ENCODE data around the gene ASB2.
A peak's percentile ranks its signal among the peaks of the same experiment; 100 is the strongest.

Gene ASB2

DNA sequence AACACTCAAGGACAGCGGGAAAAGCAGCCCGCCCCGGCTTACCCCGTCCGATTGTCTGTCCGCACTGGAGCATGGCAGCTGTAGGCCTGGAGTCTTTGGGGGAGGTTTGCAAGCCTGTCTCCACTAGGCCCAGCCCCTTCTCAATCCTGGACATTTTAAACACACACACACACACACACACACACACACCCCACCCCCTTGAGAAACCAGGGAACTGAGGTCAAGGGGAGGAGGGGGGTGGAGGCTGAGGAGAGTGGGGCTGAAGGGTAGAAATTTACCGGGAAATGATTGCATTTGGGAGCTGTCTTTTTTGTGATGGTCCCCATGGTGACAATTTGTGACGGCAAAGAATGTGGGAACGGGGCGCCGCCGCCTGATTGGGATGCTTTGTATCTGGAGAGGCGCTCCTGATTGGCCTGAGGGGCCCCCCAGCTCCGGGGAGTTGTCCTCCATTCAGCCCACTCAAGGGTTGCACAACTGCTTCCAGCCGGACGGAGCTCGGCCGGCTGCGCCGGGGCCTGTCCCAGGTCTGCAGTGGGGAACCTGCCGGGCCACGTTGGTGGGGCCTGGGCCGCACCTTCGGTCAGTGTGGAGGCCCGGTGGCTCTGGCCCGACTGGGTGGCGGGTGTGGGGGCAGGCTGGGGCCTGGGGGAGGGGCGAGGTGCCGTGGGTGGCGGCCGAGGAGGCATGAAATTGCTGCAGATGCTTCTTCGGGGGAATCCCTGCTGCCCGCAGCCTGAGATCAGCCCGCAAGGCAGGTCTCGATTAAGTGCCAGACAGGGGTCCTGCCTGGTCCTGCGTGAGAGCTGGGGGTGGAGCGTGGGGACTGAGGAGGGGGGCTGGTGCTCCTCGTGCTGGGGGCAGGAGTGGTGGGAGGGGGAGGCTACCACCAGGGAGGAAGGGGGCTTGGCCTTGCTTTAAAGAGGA lies 49.2 kb downstream of the ASB2 start, which contains the start of gene FAM181A:
Gene FAM181A, plus strand, starts transcription at position 472 of the 927 bp plus-strand sequence. CDS start 942 bp downstream, outside the sequence.
- no peak for DNase-seq

DNA sequence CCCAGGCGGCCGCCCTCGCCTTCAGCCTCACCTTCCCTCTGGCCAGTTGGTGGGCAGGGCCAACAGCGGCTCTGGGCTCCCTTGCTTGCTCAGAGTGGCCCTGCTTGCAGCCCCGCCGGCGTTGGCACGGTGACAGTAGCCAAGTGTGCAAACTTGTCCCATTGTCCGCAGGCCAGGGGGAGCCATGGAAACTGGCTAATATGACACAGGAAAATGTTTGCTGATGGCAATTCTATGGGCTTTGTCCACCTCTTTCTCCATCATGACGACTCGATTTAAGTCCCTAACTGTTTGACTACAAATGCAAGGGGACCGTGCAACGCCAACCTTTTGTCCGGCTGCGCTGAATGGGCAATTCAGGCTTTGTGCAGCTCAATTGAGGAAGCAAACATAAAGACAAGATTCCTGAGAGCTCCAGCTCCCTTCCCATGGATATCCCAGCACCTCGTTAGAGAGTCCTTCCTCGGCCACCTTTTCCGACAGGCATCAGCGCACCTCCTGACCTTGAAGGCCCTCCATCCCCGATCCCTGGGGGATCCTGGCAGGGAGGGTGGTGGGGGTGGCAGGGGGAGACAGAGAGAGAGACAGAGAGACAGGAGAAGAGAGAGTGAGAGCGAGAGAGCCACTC lies 50.0 kb downstream of the ASB2 start:
- DNase-seq = no peak

DNA sequence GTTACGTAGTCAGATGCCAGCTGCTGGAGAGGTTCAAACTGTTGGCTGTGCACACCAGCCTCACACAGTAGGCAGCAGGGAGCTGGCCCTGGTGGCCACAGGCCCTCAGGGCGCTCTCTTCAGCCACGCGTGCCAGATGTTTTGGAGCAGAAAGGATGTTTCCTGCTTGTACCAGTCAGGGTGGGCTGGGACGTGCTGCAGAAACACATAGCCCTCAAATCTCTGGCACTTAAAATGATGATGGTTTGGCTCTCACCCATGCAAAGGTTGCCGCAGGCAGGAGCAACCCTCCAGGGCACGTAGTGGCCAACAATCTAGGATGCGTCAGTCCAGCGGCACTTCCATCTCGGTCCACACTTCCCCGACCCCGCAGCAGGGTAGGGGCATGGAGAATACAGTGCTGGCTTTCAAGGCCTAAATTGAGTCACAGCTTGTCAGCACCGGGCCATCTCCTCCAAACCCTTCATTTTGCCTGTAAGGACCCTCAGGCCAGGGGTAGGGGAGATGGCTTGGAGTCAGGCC lies 50.9 kb downstream of the ASB2 start:
- DNase-seq = no peak

DNA sequence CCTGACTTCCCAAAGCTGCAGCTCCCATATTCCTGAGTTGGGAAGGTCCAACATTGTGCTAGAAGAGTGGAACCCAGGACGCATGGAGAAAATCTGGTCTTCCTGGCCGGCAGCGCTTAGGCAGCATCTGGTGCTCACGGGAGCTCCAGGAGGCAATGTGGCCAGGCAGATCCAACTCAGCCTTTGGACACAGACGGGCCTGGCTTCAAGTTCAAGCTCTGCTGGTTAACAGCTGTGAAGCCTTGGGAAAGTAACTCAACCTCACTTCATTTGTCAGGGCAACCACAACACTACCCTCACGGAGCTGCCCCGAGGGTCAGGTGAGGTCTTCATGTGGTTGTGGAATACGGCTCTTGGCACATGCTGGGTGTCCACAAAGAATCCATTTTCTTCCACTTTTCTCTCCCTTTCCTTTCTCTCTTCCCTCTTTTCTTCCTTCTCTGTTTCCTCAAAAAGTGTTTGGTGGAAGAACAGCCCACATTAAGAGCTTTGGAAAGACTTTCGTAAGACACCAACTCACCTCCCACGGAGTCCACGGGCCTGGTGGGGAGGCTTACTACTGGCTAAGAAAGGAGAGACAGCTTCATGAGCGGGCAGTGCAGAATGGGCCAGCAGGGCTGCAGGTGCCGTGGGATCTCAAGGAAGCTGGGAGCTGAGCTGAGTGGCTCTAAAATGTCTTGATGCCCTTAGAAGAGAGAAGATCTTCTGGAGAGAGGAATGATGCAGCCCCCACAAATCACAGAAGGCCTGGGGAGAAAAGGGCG lies 51.6 kb downstream of the ASB2 start:
- DNase-seq = no peak

DNA sequence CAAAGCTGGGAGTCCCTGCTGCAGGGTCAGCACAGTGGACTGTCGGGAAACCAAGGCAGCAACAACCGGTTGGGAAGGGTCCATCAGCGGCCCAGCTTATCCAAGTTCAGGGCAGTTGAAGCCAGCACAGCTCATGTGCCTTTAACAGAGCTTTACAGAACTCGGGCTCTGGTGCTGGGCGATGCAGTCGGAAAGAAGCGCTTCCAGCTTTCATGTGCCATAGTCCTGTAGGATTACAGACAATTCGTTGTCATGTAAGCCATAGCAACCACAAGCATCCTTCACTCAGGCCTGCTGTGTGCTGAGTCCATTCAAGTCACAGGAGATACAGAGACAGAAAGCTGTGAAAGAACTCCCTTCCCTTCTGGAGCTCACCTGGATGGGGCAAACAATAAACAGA lies 52.7 kb downstream of the ASB2 start:
- no peak for DNase-seq

DNA sequence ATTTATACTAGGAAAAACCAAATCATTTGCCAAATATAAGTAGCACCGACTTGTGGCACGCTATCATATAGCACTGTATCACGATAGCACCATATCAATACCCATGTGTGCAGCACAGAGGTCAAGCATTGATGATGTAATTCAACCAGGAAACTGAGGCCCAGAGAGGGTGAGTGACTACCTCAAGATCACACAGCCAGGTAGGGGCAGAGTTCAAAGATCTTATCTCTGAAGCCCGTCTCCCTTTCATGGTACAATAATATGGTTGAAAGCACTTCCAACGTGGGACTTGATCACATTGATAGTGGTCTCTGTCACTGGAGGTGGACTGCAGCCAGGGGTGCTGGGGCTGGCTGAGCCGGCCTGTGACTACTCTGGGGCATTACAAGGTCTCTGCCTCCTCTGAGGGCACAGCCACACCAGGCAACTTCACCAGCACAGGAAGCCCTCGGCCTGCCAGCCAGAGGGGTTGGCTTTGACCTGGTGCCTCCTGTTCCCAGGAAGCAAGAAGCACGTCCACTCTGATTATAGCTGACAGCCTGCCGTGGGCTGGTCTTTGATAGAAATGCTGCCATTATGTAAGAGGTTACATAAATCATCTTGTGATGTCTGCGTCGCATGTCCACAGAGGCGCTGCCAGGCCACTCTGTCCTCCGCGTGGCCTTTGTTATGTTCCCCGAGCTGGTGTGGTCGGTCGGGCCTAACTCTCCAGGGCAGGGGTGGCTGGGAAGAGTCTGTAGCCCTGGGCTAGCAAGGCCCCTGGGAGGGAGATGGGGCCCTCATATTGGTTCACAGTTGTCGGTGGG lies 55.2 kb downstream of the ASB2 start:
- no peak for DNase-seq

DNA sequence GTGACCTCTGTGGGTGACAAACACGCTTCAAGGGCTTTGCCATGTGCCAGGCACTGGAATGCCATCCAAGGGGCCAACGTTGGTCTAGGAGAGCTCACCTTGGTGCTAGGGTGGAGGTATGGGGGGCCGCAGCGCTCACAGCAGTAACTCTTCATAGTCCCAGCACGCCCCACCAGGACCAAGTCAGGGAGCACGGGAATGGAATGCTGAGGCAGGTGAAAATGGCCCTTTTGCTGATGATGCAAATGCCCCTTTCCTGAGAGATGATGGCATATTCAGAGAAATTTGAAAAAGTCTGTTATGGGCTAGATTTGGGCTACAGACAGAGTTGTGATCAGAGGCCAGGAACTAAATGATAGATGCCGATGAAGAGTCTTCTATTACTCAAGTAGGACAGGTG lies 59.2 kb downstream of the ASB2 start:
- DNase-seq = no peak

DNA sequence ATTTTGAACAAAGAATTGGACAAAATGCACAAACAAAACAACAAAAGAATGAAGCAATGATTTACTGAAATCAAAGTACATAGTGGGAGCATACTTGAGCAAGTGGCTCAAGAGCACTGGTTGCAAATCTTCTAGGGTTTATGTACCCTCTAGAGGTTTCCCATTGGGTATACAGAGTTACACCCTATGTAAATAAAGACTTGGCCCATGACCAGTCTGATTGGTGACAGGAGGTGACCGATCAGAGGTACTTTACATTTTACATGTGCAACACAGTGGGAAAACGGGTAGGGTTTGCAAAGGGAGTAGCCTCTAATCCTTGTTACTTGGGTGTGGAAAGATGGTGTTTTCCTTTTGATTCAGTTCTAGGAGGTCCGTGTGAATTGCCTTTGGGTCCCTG lies 59.9 kb downstream of the ASB2 start:
- DNase-seq = no peak

DNA sequence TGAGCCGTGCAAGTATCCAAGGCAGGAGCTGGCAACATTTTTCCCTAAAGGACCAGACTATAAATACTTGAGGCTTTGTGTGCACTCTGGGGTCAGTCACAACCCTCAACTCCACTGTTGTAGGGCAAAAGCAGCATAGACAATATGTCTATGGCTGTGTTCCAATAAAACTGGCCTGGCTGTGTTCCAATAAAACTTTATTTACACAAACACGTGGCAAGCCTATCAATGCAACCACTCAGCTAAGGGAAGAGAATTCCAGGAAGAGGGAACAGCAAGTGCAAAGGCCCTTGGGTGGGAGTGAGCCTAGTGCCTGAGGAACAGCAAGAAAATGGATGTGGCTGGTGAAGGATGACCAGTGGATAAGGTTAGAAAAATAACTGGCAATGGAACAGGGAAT lies 60.6 kb downstream of the ASB2 start:
- no peak for DNase-seq

DNA sequence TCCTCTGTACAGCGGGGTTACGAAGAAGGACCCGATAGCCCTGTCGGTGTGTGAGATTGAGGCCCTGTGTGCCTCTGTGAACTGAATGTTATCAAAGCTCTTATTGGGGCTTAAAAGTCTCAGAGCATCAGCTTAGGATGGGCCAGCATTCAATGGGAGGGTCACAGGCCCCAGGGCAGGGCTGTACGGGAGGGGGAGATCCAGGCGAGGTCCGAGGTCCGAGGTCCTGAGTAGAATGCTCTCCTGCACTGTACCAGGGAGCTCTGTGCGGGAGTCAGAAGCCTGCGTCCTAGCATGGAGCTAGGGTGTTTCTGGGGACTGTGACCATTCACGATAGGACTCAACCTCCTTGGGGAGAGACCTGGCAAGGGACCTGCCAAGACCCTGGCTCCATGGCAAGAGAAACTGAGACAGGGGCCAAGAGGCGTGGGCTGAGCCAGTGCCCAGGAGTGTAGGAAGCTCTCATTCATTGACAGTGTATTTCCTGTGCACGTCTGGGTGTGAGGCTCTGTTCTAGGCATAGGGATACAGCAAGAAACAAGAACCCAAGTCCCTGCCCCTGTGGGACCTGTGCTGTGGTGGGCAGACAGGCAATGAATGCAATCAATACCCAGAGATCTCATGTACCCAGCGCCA lies 61.2 kb downstream of the ASB2 start:
- no peak for DNase-seq

DNA sequence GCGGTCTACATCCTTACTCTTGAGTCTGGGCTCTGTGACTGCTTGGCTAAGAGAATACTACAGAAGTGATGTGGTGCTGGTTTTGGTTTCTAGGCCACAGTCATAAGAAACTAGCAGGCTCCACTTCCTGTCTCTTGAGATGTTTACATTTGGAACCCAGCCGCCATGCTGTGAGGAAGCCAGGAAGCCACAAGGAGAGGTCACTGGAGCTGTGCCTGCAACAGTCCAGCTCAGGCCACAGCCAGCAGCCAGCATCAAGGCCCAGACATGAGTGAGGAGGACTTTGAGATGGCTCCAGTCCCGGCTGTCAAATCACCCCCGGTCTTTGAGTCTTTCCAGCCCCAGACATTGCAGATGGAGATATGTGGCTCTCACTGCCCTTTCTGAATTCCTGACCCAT lies 62.1 kb downstream of the ASB2 start:
- DNase-seq = no peak

DNA sequence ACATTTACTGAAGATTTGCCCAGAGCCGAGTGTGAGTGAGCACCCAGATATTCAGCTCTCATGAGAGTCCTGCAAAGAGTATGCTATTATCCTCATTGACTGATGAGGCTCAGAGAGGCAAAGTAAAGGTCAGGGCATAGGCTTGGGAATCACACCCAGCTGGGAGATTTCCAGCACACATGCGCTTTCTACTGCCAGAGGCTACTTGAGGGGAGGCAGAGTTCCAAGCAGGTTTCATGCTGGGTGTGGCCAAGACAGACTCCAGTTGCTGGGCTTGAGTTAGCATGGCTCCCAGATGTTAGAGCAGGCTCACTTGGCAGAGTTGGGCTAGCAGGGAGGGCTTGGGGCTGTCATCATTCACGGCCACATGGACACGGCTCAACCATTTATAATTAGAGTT lies 63.6 kb downstream of the ASB2 start:
- no peak for DNase-seq

DNA sequence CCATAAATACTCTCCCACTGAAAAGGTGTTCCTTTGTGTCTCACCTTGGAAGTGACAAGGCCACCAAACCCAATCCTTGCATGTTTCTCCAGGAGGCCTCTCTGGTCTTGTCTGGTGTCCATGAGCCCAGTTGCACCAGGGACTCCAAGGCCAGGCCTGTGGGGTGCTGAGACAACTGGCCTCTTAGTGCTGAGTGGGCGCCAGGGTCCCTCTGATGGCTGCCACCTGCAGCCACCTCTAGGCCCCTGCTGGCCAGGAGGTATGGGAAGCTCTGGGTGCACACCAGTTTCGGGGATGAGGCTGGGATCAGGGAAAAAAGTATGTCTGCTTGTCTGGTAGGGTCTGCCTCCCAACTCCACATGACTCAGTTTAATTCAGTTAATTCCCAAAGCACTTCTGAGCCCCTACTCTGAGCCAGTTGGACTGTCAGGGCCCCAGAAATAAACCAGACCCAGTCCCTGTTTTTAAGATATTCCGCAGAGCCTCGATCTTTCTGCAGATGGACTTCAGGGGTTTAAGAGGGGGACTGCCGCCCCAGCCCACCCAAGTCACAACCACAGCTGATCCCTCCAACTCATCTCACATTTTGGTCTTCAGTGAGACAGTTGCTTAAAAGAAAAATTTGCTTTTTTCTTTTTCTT lies 64.3 kb downstream of the ASB2 start:
- DNase-seq = no peak

DNA sequence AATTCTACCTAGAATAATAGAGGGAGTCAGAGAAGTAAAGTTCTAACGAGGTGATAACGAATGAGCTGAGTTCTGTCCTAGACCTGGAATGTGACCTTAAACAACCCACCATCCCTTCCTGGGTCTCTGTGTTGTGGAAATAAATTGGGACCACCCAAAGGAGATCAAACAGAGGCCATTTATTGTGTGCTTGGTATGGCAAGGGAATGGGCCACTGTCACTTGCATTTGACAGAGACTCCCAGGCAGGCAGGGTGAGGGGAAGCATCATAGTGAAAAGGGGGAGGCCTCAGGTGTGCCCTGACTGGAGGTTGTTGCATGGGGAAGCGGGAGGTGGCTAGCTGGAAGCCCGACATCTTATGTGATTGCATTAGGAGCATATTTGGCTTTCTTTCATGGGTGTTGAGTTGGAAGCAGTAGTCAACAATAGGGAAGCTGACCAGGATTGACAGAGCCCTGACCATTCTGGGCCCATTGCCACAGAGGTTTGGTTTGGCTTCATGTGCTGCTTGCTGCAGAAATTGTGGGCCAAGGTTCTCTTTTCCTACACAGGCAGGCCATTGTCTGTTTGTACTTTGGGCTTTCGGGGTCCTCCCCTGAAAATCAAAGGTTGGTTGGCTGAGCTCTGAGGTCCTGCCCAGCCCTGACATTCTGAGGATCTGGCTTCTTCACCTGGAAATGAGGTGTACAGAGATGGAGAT lies 66.8 kb downstream of the ASB2 start:
- DNase-seq = no peak

DNA sequence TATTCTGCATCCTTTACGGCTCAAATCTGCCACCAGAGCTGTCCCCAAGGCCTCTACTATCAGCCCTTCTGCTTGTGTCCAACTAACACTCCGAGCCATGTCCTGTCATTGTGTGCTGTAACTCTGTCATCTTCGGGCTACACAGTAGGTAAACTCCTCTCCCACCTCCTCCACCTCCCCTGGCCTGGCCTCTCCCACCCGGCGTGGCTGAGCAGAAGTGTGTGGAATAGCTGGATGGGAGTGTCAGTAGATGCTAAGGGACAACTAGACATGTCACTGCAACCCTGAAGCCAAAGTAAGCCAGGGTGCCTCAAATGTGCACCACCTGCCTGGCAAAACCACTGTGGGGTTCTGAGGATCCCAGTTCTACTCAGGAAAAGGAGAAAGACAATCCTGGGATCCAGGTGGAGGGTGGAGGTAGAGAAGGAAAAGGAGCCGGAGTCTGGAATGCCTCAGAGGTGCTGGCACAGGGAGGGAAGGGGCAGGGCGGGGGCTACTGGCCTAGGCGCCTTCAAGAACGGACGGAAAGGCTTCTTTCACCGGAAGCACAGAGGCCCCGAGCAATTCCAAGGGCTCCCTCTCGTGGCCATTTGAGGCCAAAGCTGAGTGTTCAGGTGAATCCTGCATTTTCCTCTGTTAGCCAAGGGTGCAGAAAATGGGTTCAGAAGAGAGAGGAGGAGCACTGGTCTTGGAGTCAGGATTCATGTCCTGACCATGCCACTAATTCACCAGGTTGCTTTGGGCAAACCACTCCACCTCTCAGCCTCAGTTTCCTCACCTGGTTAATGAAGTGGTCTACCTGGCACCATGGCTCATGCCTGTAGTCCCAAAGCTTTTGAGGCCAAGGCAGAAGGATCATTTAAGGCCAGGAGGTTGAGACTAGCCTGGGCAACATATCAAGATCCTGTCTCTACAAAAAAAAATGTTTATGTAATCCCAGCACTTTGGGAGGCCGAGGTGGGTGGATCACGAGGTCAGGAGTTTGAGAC lies 69.7 kb downstream of the ASB2 start:
- DNase-seq = peak; percentile 37

DNA sequence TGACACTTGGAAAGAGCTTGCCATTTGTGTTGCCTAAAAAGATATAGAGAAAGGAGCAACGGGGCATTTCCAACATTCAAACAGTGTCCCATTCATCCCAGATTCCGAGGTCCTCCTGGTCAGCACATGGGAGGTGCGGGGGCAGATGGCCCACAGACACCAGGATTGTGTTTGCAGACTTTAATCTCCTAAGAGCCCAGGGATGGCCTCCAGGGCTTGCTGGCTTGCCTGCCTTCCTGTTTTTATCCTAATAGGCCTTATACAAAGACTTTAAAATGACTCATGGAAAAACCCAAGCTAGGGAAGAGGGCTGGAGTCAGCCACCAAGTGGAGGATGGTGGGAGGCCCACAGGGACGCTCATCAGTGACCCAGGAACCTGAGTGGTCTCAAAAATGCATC lies 70.7 kb downstream of the ASB2 start:
- DNase-seq = no peak

DNA sequence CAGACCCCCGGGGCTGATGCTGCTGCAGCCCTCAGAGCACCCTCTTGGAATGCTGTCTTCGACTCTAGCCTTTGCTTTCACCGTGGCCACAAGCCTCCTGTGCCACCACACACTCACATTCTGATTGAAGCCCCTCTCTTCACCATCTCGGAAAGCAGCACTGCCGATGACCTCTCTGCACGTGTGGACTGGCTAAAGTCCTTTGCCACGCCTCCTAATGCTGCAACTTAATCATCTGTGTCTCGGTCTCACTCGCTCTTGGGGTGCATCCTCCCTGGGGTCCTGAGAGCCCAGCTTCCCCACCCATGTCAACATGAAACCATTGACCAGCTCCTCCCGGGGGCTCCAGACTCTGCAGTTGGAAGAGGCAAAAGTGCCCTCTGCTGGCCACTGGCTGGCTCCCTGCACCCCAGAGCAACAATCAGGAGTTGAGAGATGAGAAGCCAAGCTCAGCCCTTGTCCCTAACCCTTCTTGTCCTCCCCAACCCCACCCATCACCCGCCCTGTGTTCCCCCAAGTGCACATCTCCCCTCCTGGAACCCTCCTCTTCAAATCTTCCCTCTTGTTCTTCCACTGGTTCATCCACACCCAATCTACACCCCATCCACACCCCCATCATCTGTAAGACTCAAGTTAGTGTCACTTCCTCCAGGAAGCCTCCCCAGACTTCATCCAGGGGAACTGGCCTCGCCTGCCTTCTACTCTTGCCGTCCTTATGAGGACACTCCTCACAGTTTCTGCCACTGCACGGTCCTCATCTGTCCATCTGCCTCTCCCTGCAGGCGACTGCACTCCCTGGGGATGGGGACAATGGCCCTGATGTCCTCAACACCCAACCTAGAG lies 72.8 kb downstream of the ASB2 start:
- DNase-seq = no peak

DNA sequence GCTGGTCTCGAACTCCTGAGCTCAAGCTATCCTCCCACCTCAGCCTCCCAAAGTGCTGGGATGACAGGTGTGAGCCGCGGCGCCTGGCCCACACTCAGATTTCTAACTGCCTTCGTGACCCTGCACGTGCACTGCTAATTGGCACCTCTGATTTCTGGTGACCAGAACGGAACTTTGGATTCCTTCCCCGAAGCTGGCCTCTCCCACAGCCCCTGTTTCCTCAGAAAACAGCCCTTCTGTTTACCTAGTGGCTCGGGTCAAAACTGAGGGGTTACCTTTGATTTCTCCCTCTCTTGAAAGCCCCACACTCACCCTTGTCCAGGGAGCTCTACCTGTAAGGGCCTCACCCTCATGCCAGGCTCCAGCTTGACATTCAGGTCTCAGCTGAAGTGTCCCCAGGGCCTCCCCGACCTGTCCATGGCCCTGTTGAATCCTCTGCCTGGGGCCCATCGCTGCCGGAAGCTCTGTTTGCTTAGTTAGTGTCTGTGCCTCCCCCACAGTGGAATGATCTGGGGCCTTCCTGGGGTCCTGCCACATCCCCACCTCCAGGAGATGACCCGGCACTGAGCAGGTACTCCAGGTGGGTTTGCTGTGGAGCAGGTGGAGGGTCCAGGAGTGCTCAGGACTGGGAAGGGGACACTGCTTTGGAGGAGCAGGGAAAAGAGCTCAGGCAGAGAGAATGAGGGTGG lies 73.6 kb downstream of the ASB2 start:
- no peak for DNase-seq

Measured in T-helper 9 cell (primary cell).